Stimulated activated CD4-positive, alpha-beta T cell treated with anti-CD3 and anti-CD28 coated beads, Interleukin-1b, Interleukin-23, amount 100 ng/mL, for 1 hour (primary cell): ENCODE measurements around the gene PRIMPOL.
"Not testable (repeated sequence)": the region's sequence is repeated elsewhere in the genome, so short reads cannot be mapped to it uniquely, and the experiment has no call there.

ENCODE experiments used
- DNase-seq, 2 donors: peaks; one replicate each; pipeline ENCODE4 v3.0.0-alpha.2; 2020; ENCODE audit warnings: low read depth in 2 of 2

Gene PRIMPOL

GRCh38 chr4:184636897-184637296, 12.6 kb upstream of the PRIMPOL start:
- no peak for DNase-seq

GRCh38 chr4:184641022-184641421, 8.5 kb upstream of the PRIMPOL start:
- no peak for DNase-seq

- DNase-seq, result no peak
Observed at GRCh38 chr4:184641451-184641850, 8.1 kb upstream of the PRIMPOL start.

DNA sequence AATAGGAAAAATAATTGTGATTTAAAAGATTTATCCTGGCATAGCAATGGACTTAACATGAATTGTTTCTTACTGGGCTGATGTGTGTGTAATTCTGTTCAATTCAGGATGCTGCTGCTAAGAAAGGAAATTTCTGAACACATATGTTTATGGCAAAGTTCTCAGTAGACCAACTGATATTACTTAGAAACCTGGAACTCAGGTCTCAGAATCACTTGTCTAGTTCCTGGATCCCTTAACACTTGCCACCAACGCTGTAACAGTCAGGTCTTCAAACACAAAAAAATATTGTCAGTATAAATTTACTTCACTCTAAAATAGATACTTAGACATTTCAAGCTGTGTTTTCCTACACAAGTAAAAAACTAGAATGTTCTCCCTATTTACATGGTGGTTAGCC, 5.8 kb upstream of the PRIMPOL start:
- DNase-seq, result no peak

DNA sequence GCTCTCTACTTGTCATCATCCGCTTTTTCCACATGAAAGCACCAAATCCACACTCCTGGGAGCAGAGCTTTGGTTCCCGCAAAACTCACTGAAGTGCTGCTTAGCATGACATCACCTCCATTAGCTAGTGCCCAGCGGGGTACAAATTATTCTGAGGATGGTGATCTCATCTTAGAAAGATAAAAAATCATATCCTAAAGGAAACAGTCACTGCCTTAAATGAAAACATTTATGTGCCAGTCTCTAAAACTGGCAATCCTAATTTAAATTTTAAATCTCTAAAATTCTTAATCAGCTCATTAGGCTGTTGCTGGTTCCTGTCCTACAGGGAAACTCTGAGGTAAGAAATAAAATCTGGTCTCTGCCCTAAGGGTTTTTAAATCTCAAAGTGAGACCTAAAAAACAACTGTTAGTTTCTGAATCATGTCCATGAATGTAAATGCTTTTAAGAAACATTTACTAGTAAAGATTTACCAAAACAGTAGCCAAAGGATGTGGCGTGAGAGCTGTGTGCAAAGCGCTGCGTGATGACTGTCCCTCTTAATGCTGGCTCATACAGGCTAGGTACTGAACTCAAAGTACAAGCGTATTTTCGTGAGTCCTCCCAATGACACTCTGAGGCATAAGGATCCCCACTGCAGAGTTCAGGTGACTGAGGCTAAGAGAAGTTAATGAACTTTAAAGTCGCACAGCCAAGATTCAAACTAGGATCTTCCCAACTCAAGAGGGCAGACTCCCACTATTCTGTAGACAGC, 4.8 kb upstream of the PRIMPOL start:
- no peak for DNase-seq

- DNase-seq, result no peak
Observed at GRCh38 chr4:184645904-184646610, 3.5 kb upstream of the PRIMPOL start.

GRCh38 chr4:184647266-184648053, 2.1 kb upstream of the PRIMPOL start:
- DNase-seq, result no peak

DNA sequence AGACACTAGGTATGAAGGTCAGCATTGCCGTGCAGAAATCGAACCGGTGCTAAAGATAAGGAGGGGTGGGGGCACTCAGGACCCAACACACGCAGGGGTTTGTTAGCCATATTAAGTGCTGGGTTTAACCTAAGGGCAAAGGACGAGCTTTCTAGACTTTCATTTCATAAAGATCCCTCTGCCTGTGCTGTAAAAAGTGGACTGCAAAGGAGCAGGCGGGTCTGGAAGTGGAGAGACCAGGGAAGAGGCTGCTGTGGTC, 1.6 kb upstream of the PRIMPOL start:
- no peak for DNase-seq

DNA sequence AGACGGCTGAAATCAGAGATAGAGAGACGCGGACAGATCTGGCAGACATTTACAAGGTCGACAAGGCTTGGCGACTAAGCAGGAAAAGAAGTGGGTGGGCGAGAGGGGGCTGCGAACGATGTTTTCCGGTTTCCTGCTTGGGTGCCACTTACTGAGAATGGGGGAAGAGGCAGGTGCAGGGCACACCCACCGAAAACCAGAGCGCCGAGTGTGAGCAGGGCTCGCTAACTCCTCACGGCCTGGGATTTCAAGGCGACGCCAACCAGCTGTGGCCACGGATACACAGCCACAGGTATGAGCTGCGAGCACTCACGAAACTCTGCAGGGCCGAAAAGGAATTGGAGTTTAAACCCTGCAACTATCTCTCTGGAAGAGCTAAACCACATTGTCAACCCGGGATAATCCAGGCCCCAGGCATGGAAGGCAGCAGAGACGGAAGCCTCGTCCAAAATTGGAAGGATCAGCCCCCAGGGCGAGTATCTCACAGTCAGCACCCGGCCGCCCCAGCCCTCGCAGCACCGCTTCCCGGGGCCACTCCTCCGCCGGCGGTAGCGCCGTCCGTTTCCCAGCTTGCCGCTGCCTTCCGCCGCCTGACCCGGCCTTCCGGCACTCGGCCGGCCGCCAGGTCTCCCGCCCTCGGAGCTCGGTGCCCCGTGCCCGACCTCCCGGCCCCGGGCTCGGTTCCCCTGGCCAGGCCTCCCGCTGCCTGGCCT, 1.1 kb upstream of the PRIMPOL start:
- no peak for DNase-seq

DNA sequence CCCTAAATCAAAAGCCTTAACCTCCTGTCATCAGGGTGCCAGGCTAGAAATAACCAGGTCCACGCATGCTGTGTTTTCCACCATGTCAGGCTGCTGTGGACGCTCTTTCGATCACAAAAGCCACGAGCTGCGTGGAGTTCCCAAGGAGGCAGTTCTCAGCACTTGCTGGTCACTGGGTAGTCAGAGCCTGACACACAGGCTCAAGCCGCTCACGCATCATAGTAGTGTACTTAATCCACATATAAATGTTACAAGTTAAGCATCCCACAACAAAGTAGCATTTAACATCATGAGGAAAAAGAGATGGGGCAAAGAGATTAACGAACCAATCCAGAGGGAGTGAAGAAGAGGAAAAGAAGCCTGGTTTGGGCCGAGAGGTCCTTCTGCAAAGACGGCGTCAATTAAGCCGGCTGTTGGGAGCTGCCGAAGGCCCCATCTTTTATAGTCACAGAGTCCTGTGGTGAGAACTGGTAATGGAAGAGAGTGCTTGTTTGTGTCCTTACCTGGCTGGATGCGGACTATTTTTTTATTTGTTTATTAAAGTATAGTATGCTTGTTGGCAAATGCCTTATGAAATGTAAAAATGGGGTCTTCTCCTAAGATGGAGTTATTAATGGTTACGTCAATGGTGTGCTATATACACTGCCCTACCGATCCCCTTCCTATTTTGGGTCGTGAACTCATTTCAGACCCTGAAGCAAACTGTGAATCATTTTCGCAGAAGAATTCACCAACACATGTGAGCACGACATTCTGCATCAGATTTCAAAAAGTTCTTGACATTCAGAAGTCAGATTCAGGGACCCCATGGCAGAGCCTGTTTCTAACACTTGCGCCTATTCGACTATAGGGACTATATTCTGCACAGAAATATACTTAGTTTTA, 675 bp downstream of the PRIMPOL start:
- DNase-seq, result no peak

- no peak for DNase-seq
Observed at GRCh38 chr4:184651899-184652298, 2.4 kb downstream of the PRIMPOL start.

GRCh38 chr4:184652681-184653080, 3.1 kb downstream of the PRIMPOL start:
- DNase-seq, result not testable (repeated sequence)

DNA sequence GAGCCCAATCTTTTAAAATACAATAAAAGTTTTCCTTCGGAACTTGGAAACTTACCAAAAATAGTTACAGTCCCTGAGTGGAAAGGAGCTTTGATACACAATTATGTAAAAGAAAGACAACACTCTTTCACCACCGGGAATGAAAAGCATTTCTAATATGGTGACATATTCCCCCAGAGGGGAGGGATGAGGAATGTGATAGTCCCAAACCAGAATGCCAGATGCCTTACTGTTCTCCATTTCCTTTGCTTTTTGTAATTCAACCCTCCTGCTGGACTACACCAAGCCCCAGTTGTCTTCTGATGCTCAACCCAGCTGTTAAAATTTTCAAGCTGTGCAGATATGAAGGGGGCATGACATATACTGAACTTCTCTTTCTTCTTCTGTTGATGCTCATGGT, 4.1 kb downstream of the PRIMPOL start:
- DNase-seq, result no peak

DNA sequence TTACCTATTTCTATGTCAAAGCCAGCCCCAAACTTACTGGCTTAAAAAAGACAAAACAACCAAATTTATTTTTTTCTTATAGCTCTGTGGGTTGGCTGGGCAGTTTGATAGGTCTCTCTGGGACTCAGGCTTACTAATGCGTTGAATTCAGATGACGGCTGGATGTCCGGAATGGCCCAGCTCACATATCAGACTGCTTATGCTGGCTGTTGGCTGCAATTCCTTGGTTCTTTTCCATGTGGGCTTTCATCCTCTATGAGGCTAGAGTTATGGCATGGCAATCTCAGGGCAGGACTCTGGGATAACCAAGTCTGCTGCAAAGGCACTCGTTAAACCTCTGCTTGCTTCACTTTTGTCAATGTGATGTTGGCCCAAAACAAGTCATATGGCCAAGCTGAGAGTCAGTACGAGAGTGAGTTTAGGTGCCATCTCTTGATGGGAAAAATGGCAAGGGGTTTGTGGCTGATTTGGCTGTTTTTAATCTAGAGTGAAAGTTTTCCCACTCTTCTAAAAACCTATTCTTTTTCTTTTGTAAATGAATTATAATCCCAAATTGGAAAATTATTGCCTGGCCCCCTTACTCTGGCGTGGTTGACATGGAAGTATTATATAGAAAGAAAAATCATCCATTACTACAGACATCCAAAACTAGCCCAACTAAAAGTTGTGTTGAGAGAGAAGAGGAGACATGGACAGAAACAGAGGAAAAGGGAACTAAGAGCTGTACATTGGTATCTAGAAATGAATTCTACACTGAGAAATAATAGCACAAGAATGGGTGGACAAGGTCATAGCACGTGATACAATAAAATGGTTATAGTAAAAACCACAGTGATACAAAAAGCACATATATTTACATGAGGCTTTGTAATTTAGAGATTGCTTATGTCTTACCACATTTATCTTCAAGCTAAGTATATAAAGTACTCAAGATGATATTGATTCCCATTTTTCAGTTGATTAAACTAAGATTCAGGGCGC, 6.6 kb downstream of the PRIMPOL start:
- no peak for DNase-seq

DNA sequence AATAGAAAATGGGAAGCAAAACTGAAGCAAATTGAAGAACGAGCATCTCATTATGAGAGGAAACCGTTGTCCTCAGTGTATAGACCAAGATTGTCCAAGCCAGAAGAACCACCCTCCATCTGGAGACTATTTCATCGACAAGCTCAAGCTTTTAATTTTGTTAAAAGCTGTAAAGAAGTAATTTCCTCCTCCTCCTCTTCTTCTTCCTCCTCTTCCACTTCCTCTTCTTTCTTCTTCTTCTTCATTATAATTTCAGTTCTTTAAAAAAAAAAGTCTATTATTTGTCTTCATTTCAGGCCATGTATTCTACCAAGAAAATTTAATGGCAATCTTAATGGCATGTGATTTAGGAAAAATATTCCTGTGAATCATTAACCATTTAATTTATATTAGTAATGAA, 7.6 kb downstream of the PRIMPOL start:
- no peak for DNase-seq

- not testable (repeated sequence) for DNase-seq
Observed at GRCh38 chr4:184657820-184658219, 8.3 kb downstream of the PRIMPOL start.

GRCh38 chr4:184660978-184661377, 11.4 kb downstream of the PRIMPOL start:
- no peak for DNase-seq

GRCh38 chr4:184662236-184662635, 12.7 kb downstream of the PRIMPOL start:
- no peak for DNase-seq

DNA sequence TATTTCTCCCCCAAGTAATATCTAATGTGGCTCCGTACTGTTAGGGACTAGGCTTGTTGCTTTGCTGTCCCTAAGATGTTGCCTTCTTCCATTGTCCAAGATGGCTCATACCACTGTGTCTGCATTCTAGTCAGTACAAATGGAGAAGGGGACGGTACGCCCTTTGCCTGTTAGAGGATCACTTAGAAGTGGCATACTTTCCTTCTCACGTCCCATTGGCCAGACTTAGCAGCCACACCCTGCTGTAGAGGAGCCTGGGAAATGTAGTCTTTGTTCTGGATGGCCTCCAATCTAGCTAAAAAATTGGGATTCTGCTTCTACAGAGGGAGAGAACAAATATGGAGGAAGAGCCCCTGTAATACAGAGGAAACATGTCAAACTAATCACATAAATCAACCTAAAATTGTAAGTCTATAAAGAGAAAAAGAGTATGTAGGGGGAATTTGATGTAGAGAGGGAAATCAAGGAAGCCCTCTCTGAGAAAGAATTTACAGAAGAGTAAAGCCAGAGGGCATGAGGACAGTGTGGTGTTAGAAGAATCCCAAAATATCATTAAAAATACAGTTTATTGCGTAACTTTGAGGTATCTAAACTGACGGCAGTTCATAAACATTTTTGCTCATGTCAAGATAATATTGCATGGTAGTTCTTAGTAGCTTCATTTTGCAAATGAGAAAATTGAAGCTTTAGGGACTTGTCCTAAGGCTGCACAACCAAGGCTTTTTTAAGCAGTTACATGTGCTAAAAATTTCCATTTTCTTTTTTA, 15.1 kb downstream of the PRIMPOL start:
- DNase-seq, result no peak
